ENCODE results near the gene PADI2.

PADI2 gene

GRCh38 chr1:17139637-17140036 lies 20.4 kb upstream of the PADI2 start:
- no peak for DNase-seq

- no peak for DNase-seq
These were observed 18.2 kb upstream of the PADI2 start for GRCh38 chr1:17137441-17137840.

GRCh38 chr1:17136936-17137335 lies 17.7 kb upstream of the PADI2 start:
- DNase-seq = no peak

- no peak for DNase-seq
These were observed 16.9 kb upstream of the PADI2 start for GRCh38 chr1:17136145-17136544.

- no peak for DNase-seq
These were observed 16.3 kb upstream of the PADI2 start for GRCh38 chr1:17135530-17135929.

GRCh38 chr1:17134724-17135123 lies 15.5 kb upstream of the PADI2 start:
- no peak for DNase-seq

GRCh38 chr1:17134034-17134433 lies 14.8 kb upstream of the PADI2 start:
- DNase-seq = no peak

- DNase-seq = no peak
These were observed 10.9 kb upstream of the PADI2 start for GRCh38 chr1:17130138-17130635.

GRCh38 chr1:17128361-17128760 lies 9.1 kb upstream of the PADI2 start:
- DNase-seq = peak; percentile 97

- DNase-seq = peak; percentile 62
These were observed 6.5 kb upstream of the PADI2 start for GRCh38 chr1:17125756-17126237.

- DNase-seq = no peak
These were observed 4.2 kb upstream of the PADI2 start for GRCh38 chr1:17123196-17124045.

- DNase-seq = no peak
These were observed 3.4 kb upstream of the PADI2 start for GRCh38 chr1:17122521-17123164.

- DNase-seq = no peak
These were observed 2.6 kb upstream of the PADI2 start for GRCh38 chr1:17121881-17122280.

- DNase-seq = no peak
These were observed 1.9 kb upstream of the PADI2 start for GRCh38 chr1:17120962-17121837.

- DNase-seq = no peak
These were observed 1.2 kb upstream of the PADI2 start for GRCh38 chr1:17120481-17120877.

- no peak for DNase-seq
These were observed 676 bp upstream of the PADI2 start for GRCh38 chr1:17119773-17120480.

- no peak for DNase-seq
These were observed 560 bp downstream of the PADI2 start for GRCh38 chr1:17118706-17119075.

GRCh38 chr1:17118268-17118667 lies 983 bp downstream of the PADI2 start:
- DNase-seq = no peak

GRCh38 chr1:17117451-17118265 lies 1.6 kb downstream of the PADI2 start:
- no peak for DNase-seq

- DNase-seq = no peak
These were observed 2.6 kb downstream of the PADI2 start for GRCh38 chr1:17116643-17117042.

GRCh38 chr1:17113963-17114362 lies 5.3 kb downstream of the PADI2 start:
- no peak for DNase-seq

Measured in NCI-H226 (cell line).